GM18907 (cell line): Measurements from ENCODE around the gene CYGB.

Experiments
- ATAC-seq: cut with Tn5 transposase; IDR thresholded peaks from one replicate; pipeline ENCODE4 v1.9.1; 2021; ENCODE audit warnings: mild to moderate bottlenecking, moderate library complexity; ENCODE audit not compliant: unreplicated experiment

The CYGB gene

GRCh38 chr17:76501827-76502307 lies 35.6 kb downstream of the CYGB start:
- no peak for ATAC-seq

- peak; percentile 68 for ATAC-seq
Measured at GRCh38 chr17:76501018-76501826, 36.3 kb downstream of the CYGB start, which contains the start of gene RHBDF2. TSS of gene RHBDF2 (minus strand) at chr17:76501423. CDS start at chr17:76481524, 19,899 bp downstream.

- no peak for ATAC-seq
Measured at GRCh38 chr17:76500747-76501017, 36.8 kb downstream of the CYGB start.

GRCh38 chr17:76500074-76500746 lies 37.3 kb downstream of the CYGB start:
- no peak for ATAC-seq

- no peak for ATAC-seq
Measured at GRCh38 chr17:76499267-76499667, 38.2 kb downstream of the CYGB start.

- ATAC-seq, result no peak
Measured at GRCh38 chr17:76498876-76499251, 38.6 kb downstream of the CYGB start.

GRCh38 chr17:76497979-76498875 lies 39.3 kb downstream of the CYGB start:
- no peak for ATAC-seq

GRCh38 chr17:76497699-76497978 lies 39.9 kb downstream of the CYGB start:
- ATAC-seq, result no peak

- ATAC-seq, result no peak
Measured at GRCh38 chr17:76496464-76496863, 41.0 kb downstream of the CYGB start.

GRCh38 chr17:76495663-76496400 lies 41.7 kb downstream of the CYGB start:
- no peak for ATAC-seq

GRCh38 chr17:76493505-76494167 lies 43.9 kb downstream of the CYGB start:
- peak; percentile 7 for ATAC-seq

- peak; percentile 48 for ATAC-seq
Measured at GRCh38 chr17:76492989-76493501, 44.5 kb downstream of the CYGB start.

GRCh38 chr17:76492123-76492988 lies 45.2 kb downstream of the CYGB start:
- peak; percentile 43 for ATAC-seq

GRCh38 chr17:76491271-76492122 lies 46.0 kb downstream of the CYGB start:
- ATAC-seq, result peak; percentile 17

GRCh38 chr17:76490112-76490710 lies 47.3 kb downstream of the CYGB start:
- ATAC-seq, result no peak

- ATAC-seq, result no peak
Measured at GRCh38 chr17:76487451-76488192, 49.9 kb downstream of the CYGB start.

- no peak for ATAC-seq
Measured at GRCh38 chr17:76485569-76485968, 51.9 kb downstream of the CYGB start.
